Measurements from ENCODE around the gene TIMP4. TPM values are rescaled to one million over a fixed set of nuclear protein-coding genes. Genes with fewer than 3 reads are reported as not detected.

TIMP4 gene
- total RNA-seq, 1 experiment from 2014 or later: 8.4 TPM

DNA sequence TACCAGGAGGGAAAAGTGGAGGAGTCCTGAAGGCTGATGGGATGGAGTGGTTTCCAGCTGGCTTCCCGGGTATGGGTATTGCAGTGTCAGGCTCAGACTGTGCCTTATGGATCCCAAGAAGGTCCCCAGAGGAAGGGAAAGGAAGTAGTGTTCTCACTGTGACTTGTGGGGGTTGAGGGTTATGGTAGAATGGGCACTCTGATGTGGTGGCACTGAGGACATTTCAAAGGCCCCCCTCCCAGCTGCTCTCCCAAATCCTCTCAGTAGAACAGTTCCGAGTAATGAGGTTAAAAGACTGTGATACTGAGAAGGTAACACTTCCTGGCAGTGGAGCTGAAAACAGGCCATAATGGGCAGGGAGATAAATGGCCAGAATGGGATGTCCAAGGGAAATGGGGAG lies 23.1 kb upstream of the TIMP4 start:
- H3T11ph ChIP-seq (ENCODE audit: low read length): no peak overlapping the region
- H3K79me1 ChIP-seq (ENCODE audit: insufficient read depth, low read depth, low read length, poor library complexity, severe bottlenecking): no peaks in the 10 kb centered on the region
- no peak overlapping the region for H4K91ac ChIP-seq (ENCODE audit: insufficient read length, low read depth, low read length)
- no peak overlapping the region for H2BK20ac ChIP-seq (ENCODE audit: low read depth, low read length, poor library complexity, severe bottlenecking)
- no peaks in the 10 kb centered on the region for H3K23me2 ChIP-seq (ENCODE audit: insufficient read length, low read depth, low read length, poor library complexity, severe bottlenecking)
- no peak overlapping the region for H2AFZ ChIP-seq (ENCODE audit: low read length)
- no peak overlapping the region for H3K27ac ChIP-seq (ENCODE audit: insufficient read length, low read depth, low read length)
- H3K4me2 ChIP-seq (ENCODE audit: insufficient read depth, insufficient read length, low read length): no peak overlapping the region
- no peak overlapping the region for H4K8ac ChIP-seq (replicated peaks; ENCODE audit: insufficient read length, low read depth, low read length)
- no peak overlapping the region for H2BK12ac ChIP-seq (ENCODE audit: insufficient read length, low read depth, low read length)
- H3K23ac ChIP-seq (ENCODE audit: insufficient read length, low read depth, low read length): no peak overlapping the region
- no peak overlapping the region for H2BK15ac ChIP-seq (ENCODE audit: low read depth, low read length)
- H3K36me3 Mint-ChIP-seq (ENCODE audit: insufficient read depth in 1 of 3, low read depth in 3 of 3): no peaks in the 10 kb centered on the region; a peak in 2 of 7 replicates
- H2AK5ac ChIP-seq (ENCODE audit: insufficient read length, low read length): no peak overlapping the region
- H2BK5ac ChIP-seq (ENCODE audit: insufficient read length, low read length): no peak overlapping the region
- no peaks in the 10 kb centered on the region for H3K9me3 Mint-ChIP-seq
- no peaks in the 10 kb centered on the region for H3K4me1 Mint-ChIP-seq
- no peaks in the 10 kb centered on the region for H3K27me3 Mint-ChIP-seq (ENCODE audit: low read depth)
- no peaks in the 10 kb centered on the region for H3K27me3 ChIP-seq (ENCODE audit: insufficient read depth, low read length)
- DNase-seq: no peak
- no CpG with 5 or more reads among the region's 2 CpGs for WGBS (ENCODE audit: extremely low coverage, insufficient read length, low lambda C conversion rate)
- H3K4me1 ChIP-seq (ENCODE audit: insufficient read depth, low read length): no peaks in the 10 kb centered on the region
- no peaks in the 10 kb centered on the region for H4K20me1 ChIP-seq (ENCODE audit: control insufficient read depth, insufficient read depth, insufficient read length)
- no peak overlapping the region for H3K9ac ChIP-seq (ENCODE audit: extremely low read depth, insufficient read length, low read length)
- H3K4ac ChIP-seq (ENCODE audit: low read depth, low read length): no peak overlapping the region
- H4K5ac ChIP-seq (ENCODE audit: insufficient read length, low read depth, low read length): no peak overlapping the region
- peak overlapping the region in 1 of 3 experiments; percentile 10; a peak in 1 of 7 replicates for H3K27ac Mint-ChIP-seq
- H3K4me3 Mint-ChIP-seq: no peak overlapping the region
- TF ChIP-seq, protein P1, sequence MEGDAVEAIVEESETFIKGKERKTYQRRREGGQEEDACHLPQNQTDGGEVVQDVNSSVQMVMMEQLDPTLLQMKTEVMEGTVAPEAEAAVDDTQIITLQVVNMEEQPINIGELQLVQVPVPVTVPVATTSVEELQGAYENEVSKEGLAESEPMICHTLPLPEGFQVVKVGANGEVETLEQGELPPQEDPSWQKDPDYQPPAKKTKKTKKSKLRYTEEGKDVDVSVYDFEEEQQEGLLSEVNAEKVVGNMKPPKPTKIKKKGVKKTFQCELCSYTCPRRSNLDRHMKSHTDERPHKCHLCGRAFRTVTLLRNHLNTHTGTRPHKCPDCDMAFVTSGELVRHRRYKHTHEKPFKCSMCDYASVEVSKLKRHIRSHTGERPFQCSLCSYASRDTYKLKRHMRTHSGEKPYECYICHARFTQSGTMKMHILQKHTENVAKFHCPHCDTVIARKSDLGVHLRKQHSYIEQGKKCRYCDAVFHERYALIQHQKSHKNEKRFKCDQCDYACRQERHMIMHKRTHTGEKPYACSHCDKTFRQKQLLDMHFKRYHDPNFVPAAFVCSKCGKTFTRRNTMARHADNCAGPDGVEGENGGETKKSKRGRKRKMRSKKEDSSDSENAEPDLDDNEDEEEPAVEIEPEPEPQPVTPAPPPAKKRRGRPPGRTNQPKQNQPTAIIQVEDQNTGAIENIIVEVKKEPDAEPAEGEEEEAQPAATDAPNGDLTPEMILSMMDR (conservative IDR thresholded peaks at IDR 0.05): no peak
- no peak overlapping the region for H2BK120ac ChIP-seq (ENCODE audit: low read depth, low read length, poor library complexity, severe bottlenecking)
- no peak overlapping the region for H3K18ac ChIP-seq (ENCODE audit: insufficient read length, low read depth, low read length)
- no peak overlapping the region for H3K56ac ChIP-seq (ENCODE audit: insufficient read length, low read depth, low read length)
- H3K14ac ChIP-seq (ENCODE audit: insufficient read depth, low read length): no peak overlapping the region
- no peaks in the 10 kb centered on the region for H3K9me3 ChIP-seq (ENCODE audit: control insufficient read depth, low read depth, low read length)
- no peaks in the 10 kb centered on the region for H3K79me2 ChIP-seq (ENCODE audit: insufficient read depth, low read length)
